H1 (cell line): ENCODE data around the gene TMEM185B. TPM values are rescaled to one million over a fixed set of nuclear protein-coding genes. Genes with fewer than 3 reads are reported as not detected.

Source experiments
- CHD7 ChIP-seq: fragments of 300-600 bp; sonication (generic); IDR thresholded peaks from 2 replicates; pipeline ENCODE4 v1.7.1; 2012; ENCODE audit warnings: low read length, moderate library complexity, mild to moderate bottlenecking, inconsistent platforms; ENCODE audit not compliant: insufficient replicate concordance
- polyA plus RNA-seq, 7 experiments: library from polyadenylated mRNA; depleted of rRNA in 3 of 7; stranded (reverse) in 5 of 7; unstranded in 2 of 7; fragments of >200 nt in 5 of 7; fragments of 200-250 nt in 2 of 7; gene quantifications; 1 replicate in 5 of 7; 2 replicates in 1 of 7; 4 replicates in 1 of 7; pipeline versions ENCODE4 v1.2.1 to v1.2.3, GENCODE V29; 2011 to 2013; ENCODE audit warnings: missing spikeins in 2 of 7, mixed read lengths in 2 of 7
- total RNA-seq: library from RNA; stranded (reverse); fragmentation: NEBNext Ultra II Directional; extraction: Animal tissue kit (Norgen Biotek cat#: 25700); gene quantifications from 2 replicates; pipeline ENCODE4 v1.2.1, GENCODE V29; 2021

The TMEM185B gene
- total and polyA plus RNA-seq, 2 of the 8 experiments (the other 6 are each of a cell fraction or from before 2014, with no cell fraction given): 13.5 to 14.0 TPM

- no peak for TF ChIP-seq CHD7
- TF ChIP-seq, all 59 proteins: peak for 0
Measured at GRCh38 chr2:120204945-120205670, 18.1 kb downstream of the TMEM185B start (continued).
